Stimulated activated CD4-positive, alpha-beta T cell treated with anti-CD3 and anti-CD28 coated beads, Interleukin-12 subunit alpha, Interleukin-12 subunit beta, amount 100 ng/mL, for 24 hours (primary cell): ENCODE results near the gene MGAT4A.

ENCODE experiments used
- DNase-seq, 2 experiments: peaks; one replicate each; pipeline ENCODE4 v3.0.0-alpha.2; 2020; ENCODE audit warnings: low read depth in 2 of 2

Gene MGAT4A

GRCh38 chr2:98658816-98659490 lies 72.0 kb downstream of the MGAT4A start:
- DNase-seq, result peak in 1 of 2 experiments; percentile 7

- no peak for DNase-seq
Measured at GRCh38 chr2:98656800-98657199, 74.1 kb downstream of the MGAT4A start.

- no peak for DNase-seq
Measured at GRCh38 chr2:98654699-98655495, 76.0 kb downstream of the MGAT4A start.

- DNase-seq, result no peak
Measured at GRCh38 chr2:98650998-98651397, 79.9 kb downstream of the MGAT4A start.

- DNase-seq, result no peak
Measured at GRCh38 chr2:98649992-98650375, 80.9 kb downstream of the MGAT4A start.

- peak; percentile 58 to 70 for DNase-seq
Measured at GRCh38 chr2:98649135-98649991, 81.6 kb downstream of the MGAT4A start.

GRCh38 chr2:98648451-98648850 lies 82.5 kb downstream of the MGAT4A start:
- DNase-seq, result no peak

- DNase-seq, result no peak
Measured at GRCh38 chr2:98647636-98648035, 83.3 kb downstream of the MGAT4A start.

- no peak for DNase-seq
Measured at GRCh38 chr2:98643496-98644100, 87.3 kb downstream of the MGAT4A start.

- peak; percentile 17 to 22 for DNase-seq
Measured at GRCh38 chr2:98637401-98638147, 93.4 kb downstream of the MGAT4A start.

- peak; percentile 17 to 23 for DNase-seq
Measured at GRCh38 chr2:98634406-98635092, 96.4 kb downstream of the MGAT4A start.

- no peak for DNase-seq
Measured at GRCh38 chr2:98632351-98632750, 98.6 kb downstream of the MGAT4A start.

GRCh38 chr2:98623657-98624056 lies 107.3 kb downstream of the MGAT4A start:
- no peak for DNase-seq

- DNase-seq, result no peak
Measured at GRCh38 chr2:98617149-98617548, 113.8 kb downstream of the MGAT4A start.

GRCh38 chr2:98615481-98615880 lies 115.5 kb downstream of the MGAT4A start:
- DNase-seq, result no peak

GRCh38 chr2:98614024-98614739 lies 116.8 kb downstream of the MGAT4A start:
- DNase-seq, result no peak

GRCh38 chr2:98608962-98609604 lies 121.8 kb downstream of the MGAT4A start:
- DNase-seq, result no peak

GRCh38 chr2:98608116-98608961 lies 122.6 kb downstream of the MGAT4A start, which contains the start of the genes COA5 and UNC50:
COA5 (minus strand) TSS chr2:98608512; CDS start chr2:98608405, 107 bp downstream.
UNC50 (plus strand) TSS chr2:98608589; CDS start chr2:98609760, 1,171 bp downstream.
- peak; percentile 85 for DNase-seq
